HEK293 (cell line): Measurements from ENCODE around the gene ELOVL4.

ENCODE experiments used
- CTCF ChIP-seq: fragments of 450-650 bp; formaldehyde crosslinking; IDR thresholded peaks from 2 replicates; pipeline ENCODE4 v1.5.1; 2016; ENCODE audit warnings: missing biosample characterization, missing genetic modification characterization
- REST ChIP-seq: fragments of 450-650 bp; formaldehyde crosslinking; IDR thresholded peaks from 2 replicates; pipeline ENCODE4 v1.5.1; 2016; ENCODE audit warnings: missing biosample characterization, missing genetic modification characterization
- ZBTB1 ChIP-seq: fragments of 450-650 bp; formaldehyde crosslinking; IDR thresholded peaks from 2 replicates; pipeline ENCODE4 v1.5.1; 2016; ENCODE audit warnings: missing biosample characterization, missing genetic modification characterization
- ZNF585B ChIP-seq: fragments of 450-650 bp; formaldehyde crosslinking; IDR thresholded peaks from 2 replicates; pipeline ENCODE4 v1.5.1; 2016; ENCODE audit warnings: missing biosample characterization, missing genetic modification characterization

- TF ChIP-seq CTCF (tag by site-specific recombination) (no peak), ZBTB1 (no peak), REST (tag by site-specific recombination) (no peak), ZNF585B (tag by site-specific recombination) (no peak)
Observed at GRCh38 chr6:79928478-79928998, 18.8 kb downstream of the ELOVL4 start.
